ENCODE measurements around the gene TMEM229B. TPM values are rescaled to one million over a fixed set of nuclear protein-coding genes. Genes with fewer than 3 reads are reported as not detected.
"Not testable (repeated sequence)": the region's sequence is repeated elsewhere in the genome, so short reads cannot be mapped to it uniquely, and the experiment has no call there.

Gene TMEM229B
- total RNA-seq, 4 donors from 2014 or later = 0.30 to 0.76 (median 0.50) TPM

DNA sequence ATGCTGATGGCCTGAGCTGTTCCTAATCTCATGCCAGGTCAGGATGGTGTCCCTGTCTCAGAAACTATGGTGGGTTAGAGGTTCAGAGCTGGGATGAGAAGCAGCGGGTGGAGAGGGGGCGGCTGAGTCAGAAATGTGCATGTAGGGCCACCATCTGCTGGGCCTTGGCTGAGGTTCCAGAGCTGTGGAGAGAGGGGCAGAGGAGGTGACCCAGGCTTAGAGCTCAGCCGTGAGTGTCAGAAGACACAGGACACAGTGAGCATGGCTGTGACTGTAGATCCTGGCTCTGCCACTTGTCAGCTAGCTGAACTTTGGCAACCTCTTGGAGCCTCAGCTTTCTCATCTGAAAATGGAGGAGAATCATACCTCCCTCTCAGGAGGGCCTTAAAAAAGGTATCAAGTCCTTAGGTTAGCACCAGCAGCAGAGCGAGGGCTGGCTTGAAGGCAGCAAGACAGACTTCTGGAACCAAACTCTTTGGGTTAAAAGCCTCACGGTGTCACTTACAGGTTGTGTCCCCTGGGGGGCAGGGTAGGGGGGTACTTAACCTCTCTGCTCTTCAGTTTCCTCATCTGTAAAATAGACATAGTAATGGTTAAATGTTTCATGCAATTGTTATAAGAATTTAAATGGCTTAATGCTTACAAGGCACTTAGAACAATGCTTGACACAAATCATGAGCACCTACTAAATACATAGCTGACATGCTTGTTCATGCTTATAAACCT lies 34.8 kb downstream of the TMEM229B start:
- Histone ChIP-seq H3K27me3 (peaks cover 0 to 14% (median 0%) of the 10 kb centered on the region in 4 donors), H3K36me3 (no peaks in the 10 kb centered on the region), H3K4me3 (no peak overlapping the region), H3K4me1 (no peaks in the 10 kb centered on the region), H3K27ac (no peak overlapping the region), H3K9me3 (peaks cover 0 to 9% (median 0%) of the 10 kb centered on the region in 3 donors)
- intact Hi-C loops (cut with DNase I) = no loop called here
- no peak for DNase-seq
- WGBS, 2 donors = 82 to 90% methylated on average over 4 of the region's 5 CpGs
- no peak for TF ChIP-seq POLR2A (IDR thresholded peaks at IDR 0.05)
- TF ChIP-seq, protein P1, sequence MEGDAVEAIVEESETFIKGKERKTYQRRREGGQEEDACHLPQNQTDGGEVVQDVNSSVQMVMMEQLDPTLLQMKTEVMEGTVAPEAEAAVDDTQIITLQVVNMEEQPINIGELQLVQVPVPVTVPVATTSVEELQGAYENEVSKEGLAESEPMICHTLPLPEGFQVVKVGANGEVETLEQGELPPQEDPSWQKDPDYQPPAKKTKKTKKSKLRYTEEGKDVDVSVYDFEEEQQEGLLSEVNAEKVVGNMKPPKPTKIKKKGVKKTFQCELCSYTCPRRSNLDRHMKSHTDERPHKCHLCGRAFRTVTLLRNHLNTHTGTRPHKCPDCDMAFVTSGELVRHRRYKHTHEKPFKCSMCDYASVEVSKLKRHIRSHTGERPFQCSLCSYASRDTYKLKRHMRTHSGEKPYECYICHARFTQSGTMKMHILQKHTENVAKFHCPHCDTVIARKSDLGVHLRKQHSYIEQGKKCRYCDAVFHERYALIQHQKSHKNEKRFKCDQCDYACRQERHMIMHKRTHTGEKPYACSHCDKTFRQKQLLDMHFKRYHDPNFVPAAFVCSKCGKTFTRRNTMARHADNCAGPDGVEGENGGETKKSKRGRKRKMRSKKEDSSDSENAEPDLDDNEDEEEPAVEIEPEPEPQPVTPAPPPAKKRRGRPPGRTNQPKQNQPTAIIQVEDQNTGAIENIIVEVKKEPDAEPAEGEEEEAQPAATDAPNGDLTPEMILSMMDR (IDR thresholded peaks at IDR 0.05) = no peak

DNA sequence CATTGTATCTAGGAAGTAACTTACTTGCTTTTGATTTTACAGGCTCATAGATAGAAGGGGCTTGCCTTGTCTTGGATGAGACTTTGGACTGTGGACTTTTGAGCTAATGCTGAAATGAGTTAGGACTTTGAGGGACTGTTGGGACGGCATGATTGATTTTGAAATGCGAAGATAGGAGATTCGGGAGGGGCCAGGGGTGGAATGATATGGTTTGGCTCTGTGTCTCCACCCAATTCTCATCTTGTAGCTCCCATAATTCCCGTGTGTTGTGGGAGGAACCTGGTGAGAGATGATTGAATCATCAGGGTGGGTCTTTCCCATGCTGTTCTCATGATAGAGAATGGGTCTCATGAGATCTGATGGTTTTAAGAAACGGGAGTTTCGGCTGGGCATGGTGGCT lies 36.9 kb downstream of the TMEM229B start:
- DNase-seq; intact Hi-C loops (cut with DNase I); H3K4me1 ChIP-seq; H3K4me3 ChIP-seq; H3K27me3 ChIP-seq; H3K27ac ChIP-seq; H3K9me3 ChIP-seq; H3K36me3 ChIP-seq: not testable (repeated sequence)
- WGBS, 2 donors = 76 to 80% methylated on average over 4 of the region's 6 CpGs

- no peak for TF ChIP-seq POLR2A (IDR thresholded peaks at IDR 0.05)
- TF ChIP-seq, protein P1 (IDR thresholded peaks at IDR 0.05) = no peak
- WGBS, 2 donors = 69 to 94% methylated on average over 2 of the region's 2 CpGs
- DNase-seq = no peak
Observed at GRCh38 chr14:67449096-67449495, 39.4 kb downstream of the TMEM229B start.

GRCh38 chr14:67447033-67447381 lies 41.5 kb downstream of the TMEM229B start:
- Histone ChIP-seq H3K27me3 (no peaks in the 10 kb centered on the region), H3K4me3 (no peak overlapping the region), H3K9me3 (peaks cover 0 to 9% (median 0%) of the 10 kb centered on the region in 3 donors), H3K4me1 (peaks cover 0 to 10% (median 0%) of the 10 kb centered on the region in 3 donors), H3K36me3 (no peaks in the 10 kb centered on the region), H3K27ac (no peak overlapping the region)
- no peak for DNase-seq
- 55 to 60% methylated on average over 1 of the region's 1 CpG for WGBS, 2 donors
- intact Hi-C loops (cut with DNase I) = no loop called here
- TF ChIP-seq, protein P1 (IDR thresholded peaks at IDR 0.05) = no peak
- TF ChIP-seq POLR2A (IDR thresholded peaks at IDR 0.05) = no peak

More at GRCh38 chr14:67449096-67449495, 39.4 kb downstream of the TMEM229B start:
- no peaks in the 10 kb centered on the region for H3K27me3 ChIP-seq
- H3K4me1 ChIP-seq = peaks cover 0 to 10% (median 0%) of the 10 kb centered on the region in 3 donors
- no peak overlapping the region for H3K27ac ChIP-seq
- peaks cover 0 to 9% (median 0%) of the 10 kb centered on the region in 3 donors for H3K9me3 ChIP-seq
- intact Hi-C loops (cut with DNase I) = no loop called here
- no peaks in the 10 kb centered on the region for H3K36me3 ChIP-seq
- H3K4me3 ChIP-seq = no peak overlapping the region

GRCh38 chr14:67446371-67447032 lies 42.0 kb downstream of the TMEM229B start:
- H3K4me3 ChIP-seq = no peak overlapping the region
- no peak for TF ChIP-seq POLR2A (IDR thresholded peaks at IDR 0.05)
- TF ChIP-seq, protein P1 (IDR thresholded peaks at IDR 0.05) = no peak
- no peaks in the 10 kb centered on the region for H3K36me3 ChIP-seq
- intact Hi-C loops (cut with DNase I) = no loop called here
- H3K27me3 ChIP-seq = no peaks in the 10 kb centered on the region
- H3K27ac ChIP-seq = no peak overlapping the region
- WGBS, 2 donors = 50 to 75% methylated on average over 6 to 7 of the region's 8 CpGs
- no peak for DNase-seq
- H3K4me1 ChIP-seq = peaks cover 0 to 10% (median 0%) of the 10 kb centered on the region in 3 donors
- peaks cover 0 to 9% (median 0%) of the 10 kb centered on the region in 3 donors for H3K9me3 ChIP-seq

Data from esophagus squamous epithelium (tissue), 5 donors.